HepG2 (cell line): ENCODE measurements around the gene SOCS1. TPM values are rescaled to one million over a fixed set of nuclear protein-coding genes. Genes with fewer than 3 reads are reported as not detected.

Source experiments
- ARID4A ChIP-seq: sonication (generic); formaldehyde crosslinking; IDR thresholded peaks from 2 replicates; pipeline ENCODE4 v1.5.0; 2020; ENCODE audit warnings: mild to moderate bottlenecking, missing genetic modification reagents, borderline replicate concordance
- CCDC6 ChIP-seq: sonication (generic); formaldehyde crosslinking; IDR thresholded peaks from 2 replicates; pipeline ENCODE4 v1.8.1; 2022; ENCODE audit warnings: mild to moderate bottlenecking, missing genetic modification reagents, moderate library complexity
- EEA1 ChIP-seq: sonication (generic); formaldehyde crosslinking; IDR thresholded peaks from 2 replicates; pipeline ENCODE4 v1.5.1; 2020; ENCODE audit warnings: mild to moderate bottlenecking, missing genetic modification reagents, borderline replicate concordance
- GFI1 ChIP-seq: sonication (generic); formaldehyde crosslinking; IDR thresholded peaks from 2 replicates; pipeline ENCODE4 v1.5.0; 2020; ENCODE audit warnings: missing genetic modification reagents, mild to moderate bottlenecking, borderline replicate concordance
- HOXD1 ChIP-seq: sonication (generic); formaldehyde crosslinking; IDR thresholded peaks from 2 replicates; pipeline ENCODE4 v1.5.0; 2020; ENCODE audit warnings: missing genetic modification reagents
- ISX ChIP-seq: sonication (generic); formaldehyde crosslinking; conservative IDR thresholded peaks from 2 replicates; pipeline ENCODE4 v1.5.0; 2020; ENCODE audit warnings: missing genetic modification reagents
- MIER3 ChIP-seq: IDR thresholded peaks from 2 replicates; pipeline ENCODE4 v1.6.1; 2016; ENCODE audit warnings: missing compliant biosample characterization, borderline replicate concordance
- MXD3 ChIP-seq: IDR thresholded peaks from 2 replicates; pipeline ENCODE4 v1.6.1; 2016; ENCODE audit warnings: mild to moderate bottlenecking, missing biosample characterization, missing genetic modification reagents
- PLSCR1 ChIP-seq: sonication (generic); formaldehyde crosslinking; IDR thresholded peaks from 2 replicates; pipeline ENCODE4 v1.5.0; 2020; ENCODE audit warnings: missing genetic modification reagents, mild to moderate bottlenecking, borderline replicate concordance
- THAP9 ChIP-seq: sonication (generic); formaldehyde crosslinking; IDR thresholded peaks from 2 replicates; pipeline ENCODE4; 2020; ENCODE audit warnings: missing genetic modification reagents, mild to moderate bottlenecking, borderline replicate concordance
- ZNF597 ChIP-seq: sonication (generic); formaldehyde crosslinking; IDR thresholded peaks from 2 replicates; pipeline ENCODE4 v1.5.0; 2020; ENCODE audit warnings: missing genetic modification reagents
- polyA plus RNA-seq, 8 experiments: library from polyadenylated mRNA; depleted of rRNA in 3 of 8; stranded (reverse) in 7 of 8; unstranded in 1 of 8; fragments of >200 nt; fragmentation: Illumina TruSeq in 4 of 8; extraction: Trizol in 4 of 8; gene quantifications; 2 replicates each; pipeline versions ENCODE4 v1.2.1 to v1.2.3, GENCODE V29; 2011 to 2016; ENCODE audit warnings: low read depth in 4 of 8, missing spikeins in 1 of 8, mixed read lengths in 1 of 8; ENCODE audit not compliant: insufficient read depth in 1 of 8
- total RNA-seq, 5 experiments: library from RNA; depleted of rRNA; stranded (reverse); fragments of >200 nt; fragmentation: Illumina TruSeq; extraction: Trizol; gene quantifications; 2 replicates each; pipeline ENCODE4 v1.2.3, GENCODE V29; 2016; ENCODE audit warnings: low read depth in 1 of 5
- TF ChIP-seq, protein P1 (sequence below): sonication (generic); formaldehyde crosslinking; IDR thresholded peaks from 2 replicates; pipeline ENCODE4 v1.4.0; 2020; ENCODE audit warnings: missing genetic modification reagents, borderline replicate concordance

The SOCS1 gene
- total and polyA plus RNA-seq, 2 of the 13 experiments (the other 11 are each of a cell fraction or from before 2014, with no cell fraction given): 5.3 to 6.3 TPM

- TF ChIP-seq HOXD1 (CRISPR knock-in tag) (peak; percentile 93), MIER3 (CRISPR knock-in tag) (peak; percentile 27; the same call in 1 of the 2 replicates), ARID4A (CRISPR knock-in tag) (peak; percentile 66; the same call in 1 of the 2 replicates), PLSCR1 (no peak), MXD3 (CRISPR knock-in tag) (peak; percentile 69; the same call in 1 of the 2 replicates), CCDC6 (CRISPR knock-in tag) (no peak; the same call in none of the 2 replicates), ISX (CRISPR knock-in tag) (peak; percentile 92), EEA1 (no peak), GFI1 (CRISPR knock-in tag) (peak; percentile 53; the same call in 1 of the 2 replicates), ZNF597 (CRISPR knock-in tag) (no peak), THAP9 (CRISPR knock-in tag) (peak; percentile 89)
- TF ChIP-seq, protein P1, sequence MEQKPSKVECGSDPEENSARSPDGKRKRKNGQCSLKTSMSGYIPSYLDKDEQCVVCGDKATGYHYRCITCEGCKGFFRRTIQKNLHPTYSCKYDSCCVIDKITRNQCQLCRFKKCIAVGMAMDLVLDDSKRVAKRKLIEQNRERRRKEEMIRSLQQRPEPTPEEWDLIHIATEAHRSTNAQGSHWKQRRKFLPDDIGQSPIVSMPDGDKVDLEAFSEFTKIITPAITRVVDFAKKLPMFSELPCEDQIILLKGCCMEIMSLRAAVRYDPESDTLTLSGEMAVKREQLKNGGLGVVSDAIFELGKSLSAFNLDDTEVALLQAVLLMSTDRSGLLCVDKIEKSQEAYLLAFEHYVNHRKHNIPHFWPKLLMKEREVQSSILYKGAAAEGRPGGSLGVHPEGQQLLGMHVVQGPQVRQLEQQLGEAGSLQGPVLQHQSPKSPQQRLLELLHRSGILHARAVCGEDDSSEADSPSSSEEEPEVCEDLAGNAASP (CRISPR knock-in tag): no peak; the same call in 1 of the 2 replicates
Measured at GRCh38 chr16:11255737-11256660, at the start of gene SOCS1 (continued).
